Fibroblast of pulmonary artery (primary cell): ENCODE results near the gene ZNF490.
"Not testable (repeated sequence)": the region's sequence is repeated elsewhere in the genome, so short reads cannot be mapped to it uniquely, and the experiment has no call there.

Source experiments
- DNase-seq: peaks from one replicate; pipeline ENCODE4 v3.0.0-alpha.2; 2010; ENCODE audit warnings: low read depth
- H3K4me3 ChIP-seq: replicated peaks from 2 replicates; pipeline ENCODE4 v1.5.1; 2011; ENCODE audit warnings: low read depth, mild to moderate bottlenecking, control low read depth, low read length, moderate library complexity
- CTCF ChIP-seq: IDR thresholded peaks from 2 replicates; pipeline ENCODE4 v1.5.1; 2011; ENCODE audit warnings: mild to moderate bottlenecking, control low read depth, low read length, inconsistent platforms; ENCODE audit errors: missing control alignments

The ZNF490 gene

GRCh38 chr19:12648088-12648487 is 37.5 kb upstream of the ZNF490 start:
- no peak for DNase-seq
- peak overlapping the region; percentile 9 for H3K4me3 ChIP-seq
- peak; percentile 22 for TF ChIP-seq CTCF

DNA sequence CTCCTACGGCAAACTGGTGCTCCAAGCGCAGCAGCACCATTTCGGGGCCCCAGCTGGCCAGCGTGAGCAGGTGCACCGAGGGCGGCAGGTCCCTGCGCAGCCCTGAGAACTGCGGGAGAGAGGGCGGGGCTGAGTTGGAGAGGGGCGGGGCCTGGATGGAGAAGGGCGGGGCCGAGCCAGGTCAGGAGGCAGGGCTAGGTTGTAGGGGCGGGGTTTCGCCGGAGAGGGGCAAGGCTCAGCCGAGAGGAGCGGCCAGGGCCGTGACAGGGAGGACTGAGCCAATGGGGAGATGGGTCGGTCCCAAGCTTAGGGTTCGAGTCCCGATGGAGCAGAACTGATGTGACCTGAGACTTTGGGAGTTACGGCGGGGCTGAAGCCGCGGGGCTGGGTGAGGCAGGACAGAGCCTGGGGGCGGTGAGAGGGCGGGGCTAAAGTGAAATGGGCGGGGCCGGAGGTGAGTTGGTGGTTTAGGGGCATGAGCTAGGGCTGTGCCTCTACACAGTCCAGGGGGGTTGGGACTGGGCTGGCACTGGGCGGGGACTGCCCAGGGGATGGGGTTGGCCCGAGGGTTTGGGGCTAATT is 37.0 kb upstream of the ZNF490 start:
- TF ChIP-seq CTCF, result no peak
- DNase-seq, result peak; percentile 46
- H3K4me3 ChIP-seq, result peak overlapping the region; percentile 9

DNA sequence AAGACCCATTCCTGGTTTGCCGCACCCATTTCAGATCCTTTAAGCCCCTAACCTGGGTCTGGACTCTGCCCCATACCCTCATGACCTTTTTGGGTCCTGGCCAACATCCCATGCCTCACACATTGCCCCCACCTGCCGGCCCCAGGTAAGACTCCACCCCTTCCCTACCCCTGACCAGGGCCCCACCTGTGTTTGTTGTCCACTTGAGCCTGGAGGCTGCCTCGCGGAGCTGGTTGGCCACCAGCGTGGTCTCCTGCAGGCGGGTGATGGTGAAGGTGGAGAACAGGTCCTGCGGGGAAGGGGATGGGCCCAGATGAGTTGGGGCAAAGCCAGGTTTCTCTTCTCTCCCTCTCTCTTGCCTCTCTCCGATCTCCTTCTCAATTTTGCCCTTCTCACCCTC is 36.4 kb upstream of the ZNF490 start:
- no peak for TF ChIP-seq CTCF
- no peak for DNase-seq

DNA sequence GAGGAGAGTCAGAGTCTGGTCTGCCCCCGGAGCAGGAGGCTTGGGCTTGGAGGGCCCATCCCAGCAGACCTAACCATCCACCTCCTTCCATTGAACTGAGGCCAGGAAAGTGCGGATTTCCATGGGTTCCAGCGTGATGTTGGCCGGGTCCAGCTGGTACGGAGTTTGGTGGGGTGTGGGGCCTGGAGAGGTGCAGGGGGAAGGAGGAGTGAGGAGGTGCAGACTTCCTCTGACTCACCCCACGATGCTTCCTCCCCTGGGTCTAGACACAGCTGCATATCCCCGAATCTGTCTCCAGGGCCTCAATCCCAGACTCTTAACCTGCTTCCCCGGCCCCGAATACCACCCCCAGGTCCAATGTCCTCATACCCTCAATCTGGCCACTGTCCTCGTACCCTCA is 35.9 kb upstream of the ZNF490 start:
- H3K4me3 ChIP-seq, result no peak overlapping the region
- no peak for DNase-seq
- no peak for TF ChIP-seq CTCF

More for the DNA sequence above, 36.4 kb upstream of the ZNF490 start:
- no peak overlapping the region for H3K4me3 ChIP-seq

- not testable (repeated sequence) for H3K4me3 ChIP-seq, DNase-seq
Observed at GRCh38 chr19:12643716-12644115, 33.1 kb upstream of the ZNF490 start.

DNA sequence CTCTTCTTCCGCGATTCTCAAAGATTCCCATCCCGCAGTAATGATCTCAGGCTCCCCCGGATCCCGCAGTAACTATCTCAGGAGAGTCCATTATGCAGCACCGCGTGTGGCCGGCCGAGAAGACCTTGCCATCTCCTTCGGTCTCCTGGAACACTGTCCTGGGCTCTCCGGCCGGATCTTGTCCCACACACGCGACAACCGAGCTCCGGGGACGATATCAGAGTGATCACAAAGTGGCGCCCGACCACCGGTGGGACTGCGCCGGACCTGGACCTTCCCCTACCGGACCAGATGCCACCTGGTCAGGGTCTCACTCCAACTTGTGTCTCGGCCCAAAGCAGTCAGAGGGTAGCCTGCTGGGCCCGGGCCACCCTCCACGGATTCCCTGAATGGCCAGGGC is 31.9 kb upstream of the ZNF490 start:
- no peak for TF ChIP-seq CTCF
- DNase-seq, result no peak
- H3K4me3 ChIP-seq, result no peak overlapping the region

- no peak for DNase-seq
- no peak overlapping the region for H3K4me3 ChIP-seq
- TF ChIP-seq CTCF, result no peak
Observed at GRCh38 chr19:12641456-12641855, 30.8 kb upstream of the ZNF490 start.
